ENCODE measurements around the gene TMTC2.

TMTC2 gene

GRCh38 chr12:82912406-82912805, 225.7 kb downstream of the TMTC2 start:
- H3K9me3 ChIP-seq (ENCODE audit: control insufficient read depth, insufficient read depth, low read depth, low read length), result no peaks in the 10 kb centered on the region
- peaks cover 4% of the 10 kb centered on the region for H3K4me1 ChIP-seq (ENCODE audit: control insufficient read depth, insufficient read depth, low read length)
- no peak overlapping the region for H3K27ac ChIP-seq (ENCODE audit: extremely low read depth, low read depth, low read length)
- H3K36me3 ChIP-seq (ENCODE audit: control insufficient read depth in 2 of 2, insufficient read depth in 1 of 2, low read length in 2 of 2), result no peaks in the 10 kb centered on the region
- H3K4me3 ChIP-seq (ENCODE audit: low read depth, low read length), result no peak overlapping the region
- no peak for TF ChIP-seq ZNF600 (tag by site-specific recombination; IDR thresholded peaks at IDR 0.05)
- no peak for TF ChIP-seq ZNF664 (tag by site-specific recombination; IDR thresholded peaks at IDR 0.05)
- no peak for TF ChIP-seq ZNF214 (tag by site-specific recombination; IDR thresholded peaks at IDR 0.05; ENCODE audit: borderline replicate concordance)
- TF ChIP-seq ZNF704 (tag by site-specific recombination; IDR thresholded peaks at IDR 0.05), result no peak
- no peak for TF ChIP-seq ZNF555 (tag by site-specific recombination; conservative IDR thresholded peaks at IDR 0.05)
- no peak for TF ChIP-seq TCF7L2 (IDR thresholded peaks at IDR 0.05; ENCODE audit: borderline replicate concordance, low read depth, low read length)
- no peak for TF ChIP-seq ZNF596 (tag by site-specific recombination; IDR thresholded peaks at IDR 0.05)
- no peak for TF ChIP-seq KLF7 (tag by site-specific recombination; IDR thresholded peaks at IDR 0.05; ENCODE audit: borderline replicate concordance)
- no peak for TF ChIP-seq ZNF792 (tag by site-specific recombination; IDR thresholded peaks at IDR 0.05)
- no peak for TF ChIP-seq ZNF585B (tag by site-specific recombination; IDR thresholded peaks at IDR 0.05)
- TF ChIP-seq TSHZ1 (tag by site-specific recombination; IDR thresholded peaks at IDR 0.05; ENCODE audit: borderline replicate concordance), result no peak
- TF ChIP-seq ZNF610 (tag by site-specific recombination; IDR thresholded peaks at IDR 0.05; ENCODE audit: borderline replicate concordance), result no peak
- no peak for TF ChIP-seq ZNF211 (tag by site-specific recombination; IDR thresholded peaks at IDR 0.05; ENCODE audit: low read depth)
- ChIA-PET CTCF (interaction anchor here (0.6 kb wide), 1 partner anchor 8 kb away, joined by 3 read pairs; no protein-coding TSS in a partner anchor), POLR2A (no interaction called here)

- TF ChIP-seq ZNF449 (tag by site-specific recombination; IDR thresholded peaks at IDR 0.05), result peak; percentile 71; the same call in 1 of the 2 replicates
- no peak for TF ChIP-seq ZNF48 (tag by site-specific recombination; IDR thresholded peaks at IDR 0.05)
- Histone ChIP-seq H3K4me3 (ENCODE audit: low read depth, low read length) (no peak overlapping the region), H3K4me1 (ENCODE audit: control insufficient read depth, insufficient read depth, low read length) (0 out of 2 replicates have a peak, but pooled peaks cover 2% of the 10 kb centered on the region), H3K27ac (ENCODE audit: extremely low read depth, low read depth, low read length) (no peak overlapping the region), H3K9me3 (ENCODE audit: control insufficient read depth, insufficient read depth, low read depth, low read length) (no peaks in the 10 kb centered on the region), H3K36me3 (ENCODE audit: control insufficient read depth in 2 of 2, insufficient read depth in 1 of 2, low read length in 2 of 2) (no peaks in the 10 kb centered on the region)
- POLR2A ChIA-PET, result no interaction called here
- CTCF ChIA-PET, result no interaction called here
These were observed 232.8 kb downstream of the TMTC2 start for GRCh38 chr12:82919388-82920054.

- CTCF ChIA-PET, result no interaction called here
- POLR2A ChIA-PET, result no interaction called here
- Histone ChIP-seq H3K4me1 (ENCODE audit: control insufficient read depth, insufficient read depth, low read length) (0 out of 2 replicates have a peak, but pooled peaks cover 2% of the 10 kb centered on the region), H3K36me3 (ENCODE audit: control insufficient read depth in 2 of 2, insufficient read depth in 1 of 2, low read length in 2 of 2) (no peaks in the 10 kb centered on the region), H3K27ac (ENCODE audit: extremely low read depth, low read depth, low read length) (no peak overlapping the region), H3K4me3 (ENCODE audit: low read depth, low read length) (no peak overlapping the region), H3K9me3 (ENCODE audit: control insufficient read depth, insufficient read depth, low read depth, low read length) (no peaks in the 10 kb centered on the region)
- TF ChIP-seq ZNF701 (tag by site-specific recombination; IDR thresholded peaks at IDR 0.05) (no peak), KLF17 (tag by site-specific recombination; IDR thresholded peaks at IDR 0.05) (no peak), ZNF558 (tag by site-specific recombination; IDR thresholded peaks at IDR 0.05) (no peak), GLI2 (tag by site-specific recombination; IDR thresholded peaks at IDR 0.05; ENCODE audit: borderline replicate concordance, low read depth) (no peak), ZNF561 (tag by site-specific recombination; IDR thresholded peaks at IDR 0.05; ENCODE audit: borderline replicate concordance) (no peak), ATF2 (tag by site-specific recombination; IDR thresholded peaks at IDR 0.05; ENCODE audit: low read depth) (no peak)
These were observed 237.2 kb downstream of the TMTC2 start for GRCh38 chr12:82923935-82924334.
